PFSK-1 (cell line): ENCODE data around the gene ARPC2.

Source experiments
- FOXP2 ChIP-seq: optimal IDR thresholded peaks from 2 replicates; pipeline ENCODE3; 2011; ENCODE audit warnings: borderline replicate concordance, control low read depth, inconsistent platforms; ENCODE audit not compliant: insufficient read depth; ENCODE audit errors: extremely low read length, extremely low read depth
- POLR2AphosphoS5 ChIP-seq: IDR thresholded peaks from 2 replicates; pipeline ENCODE4 v1.6.1; 2012; ENCODE audit warnings: low read depth, mild to moderate bottlenecking, control low read depth, low read length, moderate library complexity
- TF ChIP-seq, protein P1 (sequence below), 2 experiments: IDR thresholded peaks; 2 replicates each; pipeline versions ENCODE4 v1.6.1 to v1.8.0; 2011 to 2012; ENCODE audit warnings: low read depth in 2 of 2, low read length in 2 of 2, control low read depth in 1 of 2, inconsistent platforms in 1 of 2, mild to moderate bottlenecking in 1 of 2, moderate library complexity in 1 of 2; ENCODE audit not compliant: insufficient read depth in 1 of 2

DNA sequence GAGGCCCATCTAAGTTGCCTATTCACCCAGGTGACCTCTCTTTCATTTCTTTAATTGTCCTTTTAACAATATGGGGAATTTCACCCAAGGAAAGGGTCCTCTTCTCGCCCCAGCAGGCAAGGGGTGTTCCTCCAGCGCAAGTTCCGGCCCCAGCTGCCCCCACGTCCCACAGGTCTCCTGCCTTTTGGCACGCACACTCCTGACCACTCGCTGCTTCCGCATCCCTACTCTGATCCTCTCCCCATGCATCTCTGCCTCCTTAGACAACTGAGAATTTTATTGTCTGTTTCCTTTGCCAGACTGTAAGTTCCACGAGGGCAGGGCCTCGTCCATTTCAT is 684 bp upstream of the ARPC2 start:
- TF ChIP-seq POLR2AphosphoS5 (no peak), FOXP2 (no peak)
- TF ChIP-seq, protein P1, sequence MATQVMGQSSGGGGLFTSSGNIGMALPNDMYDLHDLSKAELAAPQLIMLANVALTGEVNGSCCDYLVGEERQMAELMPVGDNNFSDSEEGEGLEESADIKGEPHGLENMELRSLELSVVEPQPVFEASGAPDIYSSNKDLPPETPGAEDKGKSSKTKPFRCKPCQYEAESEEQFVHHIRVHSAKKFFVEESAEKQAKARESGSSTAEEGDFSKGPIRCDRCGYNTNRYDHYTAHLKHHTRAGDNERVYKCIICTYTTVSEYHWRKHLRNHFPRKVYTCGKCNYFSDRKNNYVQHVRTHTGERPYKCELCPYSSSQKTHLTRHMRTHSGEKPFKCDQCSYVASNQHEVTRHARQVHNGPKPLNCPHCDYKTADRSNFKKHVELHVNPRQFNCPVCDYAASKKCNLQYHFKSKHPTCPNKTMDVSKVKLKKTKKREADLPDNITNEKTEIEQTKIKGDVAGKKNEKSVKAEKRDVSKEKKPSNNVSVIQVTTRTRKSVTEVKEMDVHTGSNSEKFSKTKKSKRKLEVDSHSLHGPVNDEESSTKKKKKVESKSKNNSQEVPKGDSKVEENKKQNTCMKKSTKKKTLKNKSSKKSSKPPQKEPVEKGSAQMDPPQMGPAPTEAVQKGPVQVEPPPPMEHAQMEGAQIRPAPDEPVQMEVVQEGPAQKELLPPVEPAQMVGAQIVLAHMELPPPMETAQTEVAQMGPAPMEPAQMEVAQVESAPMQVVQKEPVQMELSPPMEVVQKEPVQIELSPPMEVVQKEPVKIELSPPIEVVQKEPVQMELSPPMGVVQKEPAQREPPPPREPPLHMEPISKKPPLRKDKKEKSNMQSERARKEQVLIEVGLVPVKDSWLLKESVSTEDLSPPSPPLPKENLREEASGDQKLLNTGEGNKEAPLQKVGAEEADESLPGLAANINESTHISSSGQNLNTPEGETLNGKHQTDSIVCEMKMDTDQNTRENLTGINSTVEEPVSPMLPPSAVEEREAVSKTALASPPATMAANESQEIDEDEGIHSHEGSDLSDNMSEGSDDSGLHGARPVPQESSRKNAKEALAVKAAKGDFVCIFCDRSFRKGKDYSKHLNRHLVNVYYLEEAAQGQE (IDR thresholded peaks at IDR 0.05; ENCODE audit: insufficient read depth in 1 of 2, low read depth in 2 of 2, low read length in 2 of 2) = no peak
